NCI-H510A (cell line): Measurements from ENCODE around the gene GOLM1.
"Not testable (repeated sequence)": the region's sequence is repeated elsewhere in the genome, so short reads cannot be mapped to it uniquely, and the experiment has no call there.

Experiments
- DNase-seq: peaks from one replicate; lab custom pipeline; 2025; lab: John Stamatoyannopoulos, UW

GOLM1 gene

DNA sequence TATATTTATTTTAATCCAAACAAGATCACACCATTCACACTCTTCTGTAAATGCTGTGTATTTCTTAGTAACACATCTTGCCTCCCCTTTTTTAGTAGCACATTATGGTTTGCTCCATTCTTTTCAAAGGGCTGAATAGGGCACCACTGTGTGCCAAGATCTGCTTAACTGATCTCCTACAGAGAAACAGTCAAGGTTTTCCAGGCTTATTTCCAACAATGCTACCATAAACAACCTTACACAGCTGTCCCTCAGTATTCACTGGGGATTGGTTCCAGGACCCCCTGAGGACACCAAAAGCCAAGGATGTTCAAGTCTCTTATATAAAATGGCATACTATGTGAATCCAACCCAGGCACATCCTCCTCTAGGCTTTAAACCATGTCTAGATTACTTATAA is 16.5 kb downstream of the GOLM1 start:
- no peak for DNase-seq

- no peak for DNase-seq
These were observed 19.4 kb downstream of the GOLM1 start for GRCh38 chr9:86079865-86080469.

DNA sequence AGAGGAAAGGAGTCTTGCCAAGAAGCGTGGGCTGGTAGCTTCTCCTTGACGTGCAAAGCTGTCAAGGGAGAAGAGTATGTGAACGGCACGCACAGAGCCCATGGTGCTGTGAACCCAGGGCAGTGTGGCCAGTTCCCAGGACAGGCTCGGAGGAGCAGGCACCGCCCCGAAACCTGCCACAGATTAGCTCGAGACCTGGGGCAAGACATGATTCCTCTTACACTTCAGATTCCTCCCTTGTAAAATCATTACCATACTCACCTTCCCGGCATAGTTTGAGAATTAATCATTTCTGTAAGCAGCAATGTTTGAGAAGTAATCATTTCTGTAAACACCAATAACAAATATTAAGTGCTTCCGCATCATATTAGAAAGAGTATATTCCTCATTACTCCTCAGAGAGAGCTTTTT is 19.9 kb downstream of the GOLM1 start:
- no peak for DNase-seq

- no peak for DNase-seq
These were observed 20.6 kb downstream of the GOLM1 start for GRCh38 chr9:86078731-86079130.

GRCh38 chr9:86077276-86077675 is 22.1 kb downstream of the GOLM1 start:
- no peak for DNase-seq

DNA sequence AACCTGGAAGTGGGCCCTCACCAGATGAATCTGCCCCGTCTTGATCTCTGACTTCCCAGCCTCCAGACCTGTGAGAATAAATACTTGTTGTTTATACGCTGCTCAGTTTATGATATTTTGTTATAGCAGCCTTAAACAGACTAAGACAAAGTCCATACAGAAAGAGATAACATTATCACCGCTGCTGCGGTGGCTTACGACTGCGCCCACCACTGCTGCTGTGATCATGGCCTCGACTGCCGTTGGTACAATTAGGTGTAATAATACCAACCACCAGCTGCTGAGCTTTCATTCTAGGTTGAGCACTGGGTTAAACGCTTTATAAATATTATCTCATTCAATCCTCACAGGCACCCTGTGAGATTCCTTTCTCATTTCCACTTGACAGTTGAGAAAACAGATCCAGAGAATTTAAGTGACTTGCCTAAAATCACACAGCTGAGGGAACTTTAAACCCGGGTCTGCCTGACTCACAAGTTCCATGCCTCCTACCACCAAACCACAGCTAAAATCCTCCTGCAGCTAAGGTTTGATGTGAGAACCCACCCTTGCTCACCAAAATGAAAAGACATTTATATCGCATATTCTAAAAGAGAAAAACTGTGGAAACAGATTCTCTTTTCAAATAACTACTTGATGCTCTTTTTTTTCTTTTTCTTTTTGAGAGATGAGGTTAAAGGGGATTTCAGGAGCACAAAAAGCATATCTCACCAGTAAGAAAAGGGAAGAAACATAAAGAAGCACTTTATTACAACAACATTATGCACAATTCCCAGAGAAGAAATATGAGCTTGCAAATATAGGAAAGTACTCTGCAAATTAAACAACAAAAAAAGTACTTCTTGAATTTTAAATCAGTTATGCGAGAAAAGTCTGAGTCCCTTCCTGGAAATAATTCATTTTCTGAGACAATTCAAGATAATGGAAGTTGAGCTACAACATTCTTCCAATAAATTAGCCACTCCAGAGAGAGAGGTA is 23.9 kb downstream of the GOLM1 start:
- no peak for DNase-seq

DNA sequence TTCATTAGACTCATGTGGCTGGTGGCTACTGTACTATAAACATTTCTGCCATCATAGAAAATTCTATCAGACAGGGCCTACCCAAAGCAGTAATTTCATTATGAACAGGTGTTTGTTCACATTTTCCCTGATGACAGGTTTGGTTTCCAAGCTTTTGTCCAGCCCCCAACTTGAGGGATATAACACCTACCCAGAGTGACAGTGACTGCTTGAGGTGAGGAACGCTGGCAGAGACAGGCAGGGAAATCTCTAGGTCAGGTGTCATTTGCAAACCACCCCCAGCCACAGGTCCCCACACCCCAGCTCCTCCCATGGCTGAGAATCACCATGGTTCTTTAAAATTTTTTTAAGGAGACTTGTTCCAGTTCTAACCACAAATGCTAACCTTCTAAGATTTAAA is 25.5 kb downstream of the GOLM1 start:
- no peak for DNase-seq

GRCh38 chr9:86072394-86072877 is 26.9 kb downstream of the GOLM1 start:
- DNase-seq: no peak

DNA sequence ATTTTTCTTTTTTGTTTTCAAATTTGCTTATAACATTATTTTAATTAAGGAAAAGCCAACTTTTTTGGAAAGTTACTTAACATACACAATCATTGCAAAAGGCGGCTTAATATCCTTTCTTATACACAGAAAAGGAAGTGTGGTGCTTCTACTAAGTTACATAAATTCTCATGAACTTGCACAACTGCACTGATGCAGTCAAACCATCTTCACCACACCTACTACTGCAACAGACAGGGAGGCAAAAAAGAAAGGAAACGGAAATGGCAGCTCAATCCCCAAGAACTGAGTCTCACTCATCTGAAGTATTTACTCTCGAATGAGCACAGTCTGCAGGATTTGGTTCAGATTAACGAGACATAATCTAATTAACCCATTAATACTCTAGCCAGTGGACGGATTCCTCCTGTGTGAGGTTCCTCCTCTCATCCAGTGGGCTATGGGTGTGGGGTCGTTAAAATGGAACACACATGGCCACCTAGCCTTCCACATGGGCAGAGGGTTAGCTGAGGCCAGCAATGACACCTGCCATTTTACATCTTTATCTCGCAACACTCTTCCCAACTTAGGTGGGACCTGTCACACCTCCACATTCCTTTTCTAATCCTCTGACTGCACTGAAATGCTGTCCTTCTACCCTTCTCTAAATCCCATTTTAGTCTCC is 30.0 kb downstream of the GOLM1 start:
- DNase-seq: no peak

DNA sequence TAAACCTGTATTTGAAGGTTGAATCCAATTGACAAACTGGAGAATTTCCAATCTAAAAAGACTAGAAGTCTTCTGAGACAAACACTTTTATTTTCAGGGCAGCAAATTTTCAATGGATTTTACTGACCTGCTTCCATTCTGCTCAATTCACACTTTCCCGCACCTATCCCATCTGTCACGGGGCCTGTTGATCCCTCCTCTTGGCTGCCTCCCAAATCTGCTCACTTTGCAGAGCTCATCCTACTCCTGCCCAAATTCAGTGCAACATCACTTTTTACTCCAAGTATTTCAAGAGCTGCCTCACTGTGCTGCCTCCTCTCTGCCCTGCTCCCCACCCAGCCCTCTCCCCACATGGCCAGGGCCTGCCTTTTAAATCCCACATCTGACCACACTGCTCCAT is 35.1 kb downstream of the GOLM1 start:
- DNase-seq: no peak

- no peak for DNase-seq
These were observed 36.3 kb downstream of the GOLM1 start for GRCh38 chr9:86062845-86063693.

DNA sequence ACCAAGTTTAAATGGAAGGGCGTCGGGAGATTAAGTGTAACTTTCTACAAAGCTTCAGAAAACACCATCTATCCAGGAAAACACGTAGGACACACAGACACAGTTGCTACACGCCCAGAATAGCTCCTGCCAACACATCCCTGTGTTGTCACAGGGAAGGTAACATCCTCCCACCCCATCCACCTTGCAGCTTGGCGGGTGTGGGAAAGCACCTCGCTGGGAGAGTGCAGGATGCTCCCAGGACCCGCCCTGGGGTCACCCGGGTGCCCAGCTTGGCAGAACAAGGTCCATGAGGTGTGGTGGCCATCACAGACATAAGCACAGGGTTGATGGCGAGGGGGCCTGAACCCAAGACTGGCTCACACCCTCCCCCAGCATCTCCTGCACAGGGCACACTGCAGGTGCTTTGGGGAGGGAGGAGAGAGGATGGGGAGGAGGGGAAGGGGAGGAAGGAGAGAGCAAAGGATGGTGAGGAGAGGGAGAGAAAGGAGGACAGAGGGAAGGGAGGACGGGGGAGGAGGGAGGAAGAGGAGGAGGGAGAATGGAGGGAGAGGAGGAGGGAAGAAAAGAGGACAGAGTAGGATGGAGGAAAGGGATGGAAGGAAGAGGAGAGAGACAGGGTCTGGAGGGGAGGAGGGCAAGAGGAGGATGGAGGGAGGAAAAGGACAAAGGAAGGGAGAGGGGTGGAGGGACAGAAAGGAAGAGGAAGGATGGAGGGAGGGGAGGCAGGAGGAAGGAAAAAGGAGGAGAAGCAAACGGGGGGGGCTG is 37.2 kb downstream of the GOLM1 start:
- no peak for DNase-seq

DNA sequence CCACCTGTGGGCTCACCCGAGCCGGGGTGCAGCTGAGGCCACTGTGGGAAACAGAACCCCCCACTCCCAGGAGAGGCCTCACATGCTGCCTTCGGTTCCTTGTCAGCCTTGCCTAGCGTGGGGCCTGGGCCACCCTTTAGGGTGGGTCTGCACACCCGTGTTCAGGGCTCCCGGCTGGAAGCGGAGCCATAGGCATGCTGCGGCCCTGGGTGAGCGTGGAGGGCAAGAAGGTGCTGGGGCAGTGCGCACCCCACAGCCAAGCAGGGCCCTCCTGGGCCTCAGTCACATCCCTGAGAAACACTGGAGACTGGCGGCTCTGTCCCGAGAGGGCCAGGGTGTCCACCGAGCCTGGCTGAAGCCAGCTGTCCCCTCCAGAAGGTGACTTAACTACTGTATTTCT is 41.9 kb downstream of the GOLM1 start:
- DNase-seq: no peak

DNA sequence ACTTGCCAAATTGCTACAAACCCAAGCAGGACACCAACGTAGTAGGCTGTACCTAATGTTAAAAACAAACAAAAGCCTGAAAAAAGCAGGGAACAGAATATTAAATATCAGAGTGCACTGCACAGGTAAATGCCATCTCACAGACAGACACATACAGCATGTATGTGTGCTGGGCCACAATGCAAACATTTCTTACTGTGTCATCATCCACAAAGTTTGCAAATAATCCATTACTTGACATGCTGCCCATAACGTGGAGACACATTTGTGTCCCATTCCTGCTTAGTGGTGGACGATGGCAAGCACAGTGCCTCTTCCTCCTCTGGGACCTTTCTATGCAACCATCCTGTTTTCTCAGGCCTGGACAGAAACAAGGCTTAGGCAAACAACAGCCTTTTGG is 44.7 kb downstream of the GOLM1 start:
- DNase-seq: no peak

GRCh38 chr9:86052556-86053468 is 46.5 kb downstream of the GOLM1 start:
- DNase-seq: no peak

- not testable (repeated sequence) for DNase-seq
These were observed 51.2 kb downstream of the GOLM1 start for GRCh38 chr9:86048018-86048742.

DNA sequence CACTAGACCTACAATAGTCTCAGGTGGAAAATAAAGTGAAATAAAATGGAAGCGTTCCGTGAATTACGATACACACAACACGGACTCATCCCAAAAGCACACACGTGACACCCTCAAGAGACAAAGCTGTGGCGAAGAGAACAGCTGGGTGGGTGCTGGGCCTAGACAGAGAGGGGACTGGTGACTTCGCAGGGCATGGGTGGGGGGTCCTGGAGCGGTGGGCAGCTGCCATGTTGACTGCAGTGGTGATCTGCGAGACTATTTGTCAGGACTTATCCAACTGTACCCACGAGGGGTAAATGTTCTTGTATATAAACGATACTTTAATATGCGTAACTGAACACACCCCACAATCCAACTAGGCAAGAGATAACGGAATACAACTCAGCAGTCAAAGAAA is 52.0 kb downstream of the GOLM1 start:
- DNase-seq: no peak

GRCh38 chr9:86046930-86047341 is 52.4 kb downstream of the GOLM1 start:
- DNase-seq: no peak

DNA sequence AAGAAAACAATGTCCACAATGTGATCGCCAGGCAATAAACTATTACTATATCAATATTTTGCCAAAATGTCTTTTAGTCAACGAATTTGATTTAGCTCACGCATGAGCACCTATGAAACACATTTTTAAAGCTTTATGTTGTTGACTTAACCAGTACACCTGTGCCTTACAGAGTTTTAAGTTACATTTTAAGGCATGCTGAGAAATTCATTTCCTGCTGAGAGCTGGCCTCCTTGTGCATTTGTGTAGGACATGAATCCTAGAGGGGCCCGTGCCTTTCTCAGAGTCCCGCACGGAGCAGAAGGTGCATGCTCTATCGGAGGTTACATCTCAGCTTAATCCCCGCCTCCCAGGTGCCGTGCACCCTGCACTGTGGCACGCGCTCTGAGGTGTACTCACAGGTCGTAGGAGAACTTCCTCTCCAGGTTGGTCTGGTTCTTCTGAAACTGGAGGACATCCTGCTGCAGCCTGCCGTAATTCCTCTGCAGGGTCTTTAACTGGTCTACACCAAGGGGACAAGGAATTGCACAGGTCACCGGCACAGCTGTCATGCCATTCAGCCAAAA is 53.2 kb downstream of the GOLM1 start:
- no peak for DNase-seq
